Fibroblast of skin of abdomen (primary cell): Measurements from ENCODE around the gene DCBLD1.

Experiments
- DNase-seq: peaks from one replicate; pipeline ENCODE4 v3.0.0-alpha.2; 2013

DCBLD1 gene

DNA sequence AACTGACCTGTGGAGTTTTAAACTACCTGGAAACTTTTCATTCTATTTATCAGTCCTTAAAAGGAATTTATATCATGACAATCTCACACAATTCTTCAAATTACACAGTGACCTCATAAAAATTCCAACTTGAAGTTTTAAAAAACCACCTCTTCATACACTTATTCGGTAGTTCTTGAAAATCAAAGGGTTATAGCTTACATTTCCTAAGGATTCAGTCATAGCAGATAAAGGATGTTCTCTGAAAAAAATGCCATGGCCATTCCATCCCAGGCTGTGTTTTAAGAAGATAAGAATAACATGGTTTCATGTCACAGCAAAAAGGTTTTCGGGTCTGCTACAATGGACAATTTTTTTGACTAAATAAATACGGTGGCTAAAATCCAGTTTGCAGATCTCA lies 78.7 kb downstream of the DCBLD1 start:
- peak; percentile 29 for DNase-seq

GRCh38 chr6:117564681-117565080 lies 82.2 kb downstream of the DCBLD1 start:
- DNase-seq = no peak

DNA sequence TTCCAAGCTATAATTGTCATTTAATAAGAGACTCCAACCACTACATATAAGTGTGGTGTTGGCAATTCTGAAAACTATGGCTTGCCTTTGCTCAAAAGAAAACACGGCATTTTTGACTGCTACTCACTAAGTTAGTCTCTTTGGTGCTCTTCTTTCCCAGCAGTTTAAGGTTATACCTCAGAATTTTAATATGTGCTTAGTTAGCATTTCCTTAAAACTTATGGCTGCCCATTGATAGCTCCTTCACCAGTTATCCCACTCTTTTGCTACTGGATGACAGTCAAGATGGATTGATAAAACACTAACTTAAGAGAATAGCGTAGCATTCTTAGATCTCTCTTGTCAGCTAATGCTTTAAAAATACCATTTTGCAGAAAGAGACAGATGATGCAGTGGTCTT lies 85.8 kb downstream of the DCBLD1 start:
- no peak for DNase-seq

DNA sequence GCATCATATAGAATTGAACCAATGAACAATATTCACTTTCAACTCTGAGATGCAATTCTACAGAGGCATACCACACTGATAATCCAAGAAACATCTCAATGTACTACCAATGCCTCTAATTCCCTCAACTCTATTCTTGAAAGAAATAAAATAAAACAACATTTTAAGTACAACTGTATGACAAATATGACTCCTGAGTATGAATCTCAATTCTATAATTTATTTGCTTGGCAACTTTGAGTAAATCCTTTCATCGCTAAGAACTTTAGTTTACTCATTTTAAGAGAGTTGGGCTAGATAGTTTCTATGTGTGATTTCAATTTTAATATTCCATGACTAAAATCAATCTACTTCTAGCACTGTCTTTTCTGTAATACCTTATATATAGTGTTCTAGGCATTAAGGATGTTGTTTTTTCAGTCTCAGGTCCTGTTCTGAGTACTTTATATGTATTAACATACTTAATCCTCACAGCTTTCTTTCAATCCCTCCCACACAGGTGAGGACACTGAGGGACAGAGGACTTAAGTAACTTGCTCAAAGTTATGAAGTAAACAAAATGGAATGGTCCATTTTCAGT lies 86.4 kb downstream of the DCBLD1 start:
- DNase-seq = no peak

DNA sequence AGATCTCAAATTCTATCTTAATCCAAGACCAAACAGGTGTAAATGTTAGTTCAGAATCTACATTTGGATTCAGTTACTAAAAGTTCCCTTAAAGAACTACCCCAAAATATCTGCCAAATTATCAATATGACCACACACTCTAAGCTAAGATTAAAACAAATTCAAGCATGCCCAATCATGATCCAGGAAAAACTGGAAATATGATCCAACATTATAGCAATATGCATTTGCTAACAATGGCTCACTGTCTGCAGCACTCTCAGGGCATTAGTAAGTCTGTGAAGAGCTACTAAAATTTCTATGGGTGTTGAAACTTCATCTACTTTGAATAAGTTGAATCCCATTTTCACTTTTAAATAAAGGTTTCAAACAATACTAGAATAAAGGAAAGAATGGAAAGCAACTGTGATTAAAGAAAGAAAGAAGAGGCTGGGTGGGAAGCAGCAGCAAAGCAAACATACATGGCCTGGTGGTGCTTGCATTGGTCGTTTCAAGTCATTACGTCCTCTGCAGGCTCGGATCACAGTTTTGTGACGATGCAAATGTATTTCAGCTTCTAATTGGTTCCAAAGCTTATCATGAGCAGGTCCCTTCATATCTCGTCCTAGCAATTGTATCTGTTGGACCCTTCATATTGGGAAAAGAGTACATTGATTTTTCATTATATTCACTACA lies 90.7 kb downstream of the DCBLD1 start:
- no peak for DNase-seq

- DNase-seq = no peak
Measured at GRCh38 chr6:117574198-117574597, 91.7 kb downstream of the DCBLD1 start.

DNA sequence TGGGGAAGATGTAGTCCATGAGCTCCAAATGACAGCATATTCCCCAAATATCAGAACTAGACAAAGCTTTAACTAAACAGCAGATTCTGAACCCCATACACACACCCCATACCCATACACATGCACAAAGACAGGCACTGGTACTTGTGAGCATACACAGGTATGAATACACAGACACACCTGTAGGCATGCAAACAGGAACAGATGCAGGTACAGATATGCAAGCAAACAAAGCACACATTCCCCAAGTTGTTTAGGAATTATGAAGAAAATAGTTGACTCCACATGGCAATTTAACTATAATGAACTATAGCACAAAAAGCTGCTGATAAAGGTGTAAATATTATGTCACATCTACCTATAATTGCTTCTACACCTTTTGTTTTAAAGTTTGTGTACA lies 103.2 kb downstream of the DCBLD1 start:
- DNase-seq = no peak

GRCh38 chr6:117590447-117590846 lies 108.0 kb downstream of the DCBLD1 start:
- no peak for DNase-seq

DNA sequence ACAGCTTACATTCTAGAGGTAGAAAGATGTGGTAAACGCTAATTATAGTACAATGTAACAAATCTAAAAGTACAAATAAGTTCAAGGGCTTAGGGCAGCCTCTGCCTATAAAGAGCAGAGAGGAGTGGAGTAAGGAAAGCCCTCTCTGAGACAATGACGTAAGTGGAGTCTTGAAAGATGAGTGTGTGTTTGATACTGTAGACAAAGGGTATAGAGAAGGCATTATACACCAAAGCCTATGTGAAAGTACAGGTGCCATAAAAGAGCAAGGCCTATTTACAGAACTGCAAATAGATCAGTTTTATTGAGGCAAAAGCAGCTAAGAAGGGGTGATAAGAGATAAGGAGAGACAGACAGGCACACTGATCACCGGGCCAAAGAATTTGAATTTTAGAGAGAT lies 108.9 kb downstream of the DCBLD1 start:
- no peak for DNase-seq

DNA sequence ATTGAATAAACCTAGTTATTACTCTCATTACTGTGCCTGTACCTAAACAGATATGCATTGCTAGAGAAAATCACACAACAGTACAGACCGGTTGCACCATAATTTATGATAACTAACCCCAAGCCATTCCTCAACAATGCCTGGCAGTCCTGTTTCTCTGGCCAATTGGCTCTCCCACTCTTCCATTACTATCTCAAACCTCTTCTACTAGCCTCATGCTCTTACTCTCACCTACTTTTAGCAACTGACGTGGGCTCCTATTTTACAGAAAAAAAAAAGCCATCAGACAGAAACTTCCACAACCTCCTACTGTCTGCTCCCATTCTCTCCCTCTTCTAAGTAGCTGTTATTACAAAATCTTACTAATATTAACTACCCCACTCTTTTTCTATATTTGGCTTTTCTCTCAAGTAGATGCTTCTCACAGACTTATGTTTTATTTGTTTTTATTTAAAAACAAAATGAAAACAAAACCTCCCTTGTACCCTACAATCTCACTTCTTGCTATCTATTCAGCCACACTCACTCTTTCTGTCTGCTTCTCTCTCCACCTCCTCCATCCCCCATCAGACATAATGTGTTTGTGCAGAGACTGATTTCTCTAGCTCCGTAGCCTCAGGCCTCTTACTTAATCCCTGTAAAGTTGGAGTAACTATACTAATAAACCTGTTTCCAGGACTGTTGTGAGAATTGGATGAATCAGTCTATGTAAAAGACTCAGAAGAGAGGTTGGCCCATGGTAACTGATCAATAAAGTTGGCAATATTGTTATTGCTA lies 110.7 kb downstream of the DCBLD1 start:
- DNase-seq = no peak

DNA sequence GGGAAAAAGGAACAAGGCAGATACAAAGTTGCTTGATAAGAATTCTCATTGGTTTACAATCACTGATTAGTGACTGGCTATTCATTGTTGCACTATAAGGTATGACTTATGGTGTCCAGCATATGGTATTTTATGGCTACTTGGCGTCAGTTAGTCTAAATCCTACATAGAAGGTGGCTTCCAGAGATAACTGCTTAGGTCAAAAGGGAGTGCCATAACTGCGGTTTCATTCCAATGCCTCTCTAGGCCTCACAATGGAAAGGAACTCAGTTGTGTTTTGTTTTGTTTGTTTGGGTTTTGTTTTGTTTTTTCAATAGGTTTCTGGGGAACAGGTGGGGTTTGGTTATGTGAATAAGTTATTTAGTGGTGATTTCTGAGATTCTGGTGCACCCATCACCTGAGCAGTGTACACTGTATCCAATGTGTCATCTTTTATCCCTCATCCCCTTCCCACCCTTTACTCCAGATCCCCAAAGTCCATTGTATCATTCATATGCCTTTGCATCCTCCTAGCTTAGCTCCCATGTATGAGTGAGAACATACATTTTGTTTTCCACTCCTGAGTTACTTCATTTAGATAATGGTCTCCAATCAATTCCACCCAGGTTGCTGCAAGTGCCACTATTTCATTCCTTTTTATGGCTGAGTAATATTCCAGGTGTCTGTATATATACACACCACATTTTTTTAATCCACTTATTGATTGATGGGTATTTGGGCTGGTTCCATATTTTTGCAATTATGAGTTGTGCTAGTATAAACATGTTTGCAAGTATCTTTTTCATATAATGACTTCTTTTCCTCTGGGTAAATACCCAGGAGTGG lies 112.8 kb downstream of the DCBLD1 start:
- no peak for DNase-seq

- DNase-seq = no peak
Measured at GRCh38 chr6:117597755-117598154, 115.3 kb downstream of the DCBLD1 start.
